ENCODE results near the gene ELF2.
"Not testable (repeated sequence)": the region's sequence is repeated elsewhere in the genome, so short reads cannot be mapped to it uniquely, and the experiment has no call there.

The ELF2 gene

GRCh38 chr4:139164731-139165130, 12.3 kb downstream of the ELF2 start:
- TF ChIP-seq MYC (IDR thresholded peaks at IDR 0.05; ENCODE audit: low read depth, low read length): no peak
- TF ChIP-seq POLR2A (IDR thresholded peaks at IDR 0.05; ENCODE audit: extremely low read depth, insufficient read length): no peak
- no peak for TF ChIP-seq CTCF (IDR thresholded peaks at IDR 0.05; ENCODE audit: low read depth, low read length)
- no peak for TF ChIP-seq MAX (IDR thresholded peaks at IDR 0.05; ENCODE audit: low read depth, low read length)
- no peak for DNase-seq (ENCODE audit: low read depth)
- no peak overlapping the region for H3K4me3 ChIP-seq (ENCODE audit: low read depth, low read length)

- TF ChIP-seq CTCF (IDR thresholded peaks at IDR 0.05; ENCODE audit: low read depth, low read length) (no peak), MYC (IDR thresholded peaks at IDR 0.05; ENCODE audit: low read depth, low read length) (no peak), POLR2A (IDR thresholded peaks at IDR 0.05; ENCODE audit: extremely low read depth, insufficient read length) (no peak), MAX (IDR thresholded peaks at IDR 0.05; ENCODE audit: low read depth, low read length) (no peak)
- no peak overlapping the region for H3K4me3 ChIP-seq (ENCODE audit: low read depth, low read length)
- DNase-seq (ENCODE audit: low read depth): peak; percentile 19
Observed at GRCh38 chr4:139163806-139164206, 13.2 kb downstream of the ELF2 start.

- H3K4me3 ChIP-seq (ENCODE audit: low read depth, low read length); DNase-seq (ENCODE audit: low read depth): not testable (repeated sequence)
Observed at GRCh38 chr4:139157977-139158376, 19.0 kb downstream of the ELF2 start.

GRCh38 chr4:139154952-139155557, 22.0 kb downstream of the ELF2 start:
- TF ChIP-seq POLR2A (IDR thresholded peaks at IDR 0.05; ENCODE audit: extremely low read depth, insufficient read length): no peak
- TF ChIP-seq MAX (IDR thresholded peaks at IDR 0.05; ENCODE audit: low read depth, low read length): no peak
- no peak for TF ChIP-seq MYC (IDR thresholded peaks at IDR 0.05; ENCODE audit: low read depth, low read length)
- TF ChIP-seq CTCF (IDR thresholded peaks at IDR 0.05; ENCODE audit: low read depth, low read length): no peak
- DNase-seq (ENCODE audit: low read depth): no peak
- no peak overlapping the region for H3K4me3 ChIP-seq (ENCODE audit: low read depth, low read length)

- TF ChIP-seq POLR2A (IDR thresholded peaks at IDR 0.05; ENCODE audit: extremely low read depth, insufficient read length) (no peak), MYC (IDR thresholded peaks at IDR 0.05; ENCODE audit: low read depth, low read length) (no peak), MAX (IDR thresholded peaks at IDR 0.05; ENCODE audit: low read depth, low read length) (no peak), CTCF (IDR thresholded peaks at IDR 0.05; ENCODE audit: low read depth, low read length) (no peak)
- DNase-seq (ENCODE audit: low read depth): no peak
- H3K4me3 ChIP-seq (ENCODE audit: low read depth, low read length): no peak overlapping the region
Observed at GRCh38 chr4:139154538-139154937, 22.5 kb downstream of the ELF2 start.

GRCh38 chr4:139154134-139154421, 22.9 kb downstream of the ELF2 start:
- no peak overlapping the region for H3K4me3 ChIP-seq (ENCODE audit: low read depth, low read length)
- TF ChIP-seq MAX (IDR thresholded peaks at IDR 0.05; ENCODE audit: low read depth, low read length) (no peak), CTCF (IDR thresholded peaks at IDR 0.05; ENCODE audit: low read depth, low read length) (no peak), MYC (IDR thresholded peaks at IDR 0.05; ENCODE audit: low read depth, low read length) (no peak), POLR2A (IDR thresholded peaks at IDR 0.05; ENCODE audit: extremely low read depth, insufficient read length) (no peak)
- DNase-seq (ENCODE audit: low read depth): no peak
